Measurements from ENCODE around the gene SMAD7.

Gene SMAD7

GRCh38 chr18:48904091-48904490 is 46.7 kb downstream of the SMAD7 start:
- no peak for DNase-seq (ENCODE audit: extremely low spot score, insufficient read length, low read depth)
- no peak for FAIRE-seq

- no peak for FAIRE-seq
- DNase-seq (ENCODE audit: extremely low spot score, insufficient read length, low read depth): no peak
Measured at GRCh38 chr18:48902856-48903601, 47.7 kb downstream of the SMAD7 start.

GRCh38 chr18:48902023-48902855 is 48.5 kb downstream of the SMAD7 start:
- FAIRE-seq (no peak), DNase-seq (ENCODE audit: extremely low spot score, insufficient read length, low read depth) (no peak)

- no peak for DNase-seq (ENCODE audit: extremely low spot score, insufficient read length, low read depth)
Measured at GRCh38 chr18:48901145-48902022, 49.4 kb downstream of the SMAD7 start.

GRCh38 chr18:48900469-48900868 is 50.3 kb downstream of the SMAD7 start:
- no peak for FAIRE-seq
- DNase-seq (ENCODE audit: extremely low spot score, insufficient read length, low read depth): no peak

More at GRCh38 chr18:48901145-48902022, 49.4 kb downstream of the SMAD7 start:
- FAIRE-seq: no peak

GRCh38 chr18:48899558-48900174 is 51.1 kb downstream of the SMAD7 start:
- no peak for FAIRE-seq

GRCh38 chr18:48898521-48898920 is 52.2 kb downstream of the SMAD7 start:
- DNase-seq (ENCODE audit: extremely low spot score, insufficient read length, low read depth) (no peak), FAIRE-seq (no peak)

More at GRCh38 chr18:48899558-48900174, 51.1 kb downstream of the SMAD7 start:
- no peak for DNase-seq (ENCODE audit: extremely low spot score, insufficient read length, low read depth)

GRCh38 chr18:48897531-48897930 is 53.2 kb downstream of the SMAD7 start:
- DNase-seq (ENCODE audit: extremely low spot score, insufficient read length, low read depth) (no peak), FAIRE-seq (no peak)

- FAIRE-seq (peak; percentile 67), DNase-seq (ENCODE audit: extremely low spot score, insufficient read length, low read depth) (peak; percentile 20)
Measured at GRCh38 chr18:48896875-48897511, 53.8 kb downstream of the SMAD7 start.

GRCh38 chr18:48896326-48896874 is 54.4 kb downstream of the SMAD7 start:
- DNase-seq (ENCODE audit: extremely low spot score, insufficient read length, low read depth) (no peak), FAIRE-seq (no peak)

- DNase-seq (ENCODE audit: extremely low spot score, insufficient read length, low read depth): no peak
- FAIRE-seq: no peak
Measured at GRCh38 chr18:48894799-48895346, 55.9 kb downstream of the SMAD7 start.

- DNase-seq (ENCODE audit: extremely low spot score, insufficient read length, low read depth) (no peak), FAIRE-seq (no peak)
Measured at GRCh38 chr18:48893608-48894600, 56.9 kb downstream of the SMAD7 start.

GRCh38 chr18:48893061-48893607 is 57.6 kb downstream of the SMAD7 start:
- no peak for FAIRE-seq

GRCh38 chr18:48892146-48892855 is 58.5 kb downstream of the SMAD7 start:
- no peak for FAIRE-seq
- no peak for DNase-seq (ENCODE audit: extremely low spot score, insufficient read length, low read depth)

More at GRCh38 chr18:48893061-48893607, 57.6 kb downstream of the SMAD7 start:
- DNase-seq (ENCODE audit: extremely low spot score, insufficient read length, low read depth): no peak

- no peak for FAIRE-seq
Measured at GRCh38 chr18:48891721-48892120, 59.0 kb downstream of the SMAD7 start.

GRCh38 chr18:48889981-48890762 is 60.6 kb downstream of the SMAD7 start:
- no peak for FAIRE-seq
- DNase-seq (ENCODE audit: extremely low spot score, insufficient read length, low read depth): no peak

More at GRCh38 chr18:48891721-48892120, 59.0 kb downstream of the SMAD7 start:
- no peak for DNase-seq (ENCODE audit: extremely low spot score, insufficient read length, low read depth)

Data from GM18507 (cell line).